B cell (primary cell): Measurements from ENCODE around the gene KIF16B. TPM values are rescaled to one million over a fixed set of nuclear protein-coding genes. Genes with fewer than 3 reads are reported as not detected.

Experiments used
- ATAC-seq: fragments of 200-7000 bp; cut with Tn5 transposase; one replicate; pipeline ENCODE4 v1.10.0; 2021; ENCODE audit warnings: low read depth, mild to moderate bottlenecking, moderate number of reproducible peaks, moderate library complexity
- CTCF ChIA-PET: fragments of 350-600 bp; sonication (Branson Sonifier 250); formaldehyde crosslinking; loops from one replicate; lab custom pipeline; 2021; ENCODE audit warnings: antibody characterized with exemption, inconsistent platforms; lab: Charles Lee
- POLR2A ChIA-PET: fragments of 350-600 bp; sonication (Branson Sonifier 250); formaldehyde crosslinking; loops from one replicate; lab custom pipeline; 2021; ENCODE audit warnings: antibody characterized with exemption; lab: Charles Lee
- DNase-seq: peaks from one replicate; pipeline ENCODE4 v3.0.0; 2013
- H2AFZ ChIP-seq: 2 replicates; pipeline ENCODE4 v1.6.1; 2012; ENCODE audit warnings: mild to moderate bottlenecking, low read depth, low read length; ENCODE audit not compliant: insufficient read depth, poor library complexity, severe bottlenecking
- H3K27ac ChIP-seq, 2 donors: 1 replicate in 1 of 2; 2 replicates in 1 of 2; pipeline ENCODE4 v1.5.1; 2012 to 2013; ENCODE audit warnings: low read length in 2 of 2, mild to moderate bottlenecking in 2 of 2, moderate library complexity in 1 of 2
- H3K27me3 ChIP-seq, 4 experiments: fragments of 200-600 bp in 1 of 4; sonication (generic) in 1 of 4; replicated peaks in 1 of 4; 1 replicate in 2 of 4; 2 replicates in 2 of 4; pipeline versions ENCODE4 v1.6.1 to v1.7.0; 2013 to 2016; ENCODE audit warnings: low read length in 3 of 4, mild to moderate bottlenecking in 2 of 4, mixed read lengths in 1 of 4, moderate library complexity in 1 of 4; ENCODE audit not compliant: insufficient read depth in 4 of 4, control insufficient read depth in 3 of 4; ENCODE audit errors: control extremely low read depth in 1 of 4
- H3K36me3 ChIP-seq, 2 experiments: replicated peaks in 1 of 2; 1 replicate in 1 of 2; 2 replicates in 1 of 2; pipeline versions ENCODE4 v1.6.1 to v1.7.1; 2013; ENCODE audit warnings: low read length in 1 of 2; ENCODE audit not compliant: insufficient read depth in 2 of 2, control insufficient read depth in 1 of 2; ENCODE audit errors: control extremely low read depth in 1 of 2, extremely low read depth in 1 of 2
- H3K4me1 ChIP-seq, 2 donors: fragments of 200-600 bp in 1 of 2; sonication (generic) in 1 of 2; 1 replicate in 1 of 2; 2 replicates in 1 of 2; pipeline versions ENCODE4 v1.5.1 to v1.6.1; 2013 to 2017; ENCODE audit warnings: low read length in 2 of 2; ENCODE audit not compliant: control insufficient read depth in 2 of 2, insufficient read depth in 2 of 2
- H3K4me2 ChIP-seq: replicated peaks from 2 replicates; pipeline ENCODE3; 2012; ENCODE audit warnings: mild to moderate bottlenecking, low read depth, low read length; ENCODE audit not compliant: poor library complexity, severe bottlenecking
- H3K4me3 ChIP-seq, 5 experiments: fragments of 200-600 bp in 1 of 5; sonication (generic) in 1 of 5; 1 replicate in 3 of 5; 2 replicates in 2 of 5; pipeline versions ENCODE4 v1.5.1 to v1.7.0; 2011 to 2016; ENCODE audit warnings: low read length in 4 of 5, mild to moderate bottlenecking in 4 of 5, low read depth in 2 of 5, control low read depth in 1 of 5, moderate library complexity in 1 of 5; ENCODE audit not compliant: insufficient read depth in 1 of 5; ENCODE audit errors: control extremely low read depth in 1 of 5, extremely low read depth in 1 of 5
- H3K79me2 ChIP-seq: fragments of 200-600 bp; sonication (generic); one replicate; pipeline ENCODE4 v1.6.0; 2016; ENCODE audit warnings: low read length; ENCODE audit not compliant: control insufficient read depth, insufficient read depth
- H3K9ac ChIP-seq: fragments of 200-600 bp; sonication (generic); 2 replicates; pipeline ENCODE4 v1.6.1; 2017; ENCODE audit warnings: mild to moderate bottlenecking, low read length, moderate library complexity
- H3K9me3 ChIP-seq, 3 donors: one replicate each; pipeline versions ENCODE4 v1.6.1 to v1.7.1; 2013; ENCODE audit warnings: low read length in 2 of 3; ENCODE audit not compliant: control insufficient read depth in 2 of 3, insufficient read depth in 1 of 3; ENCODE audit errors: control extremely low read depth in 1 of 3
- H4K20me1 ChIP-seq: 2 replicates; pipeline ENCODE4 v1.6.0; 2012; ENCODE audit warnings: mild to moderate bottlenecking, low read length; ENCODE audit not compliant: insufficient read depth, control insufficient read depth, poor library complexity, severe bottlenecking
- H3K27ac Mint-ChIP-seq: one replicate; pipeline ENCODE4 v1.8.0; 2021; ENCODE audit warnings: mixed read lengths
- H3K27me3 Mint-ChIP-seq: one replicate; pipeline ENCODE4 v1.8.0; 2021; ENCODE audit warnings: mixed read lengths
- H3K4me1 Mint-ChIP-seq: one replicate; pipeline ENCODE4 v1.8.0; 2021; ENCODE audit warnings: mixed read lengths
- H3K4me3 Mint-ChIP-seq: one replicate; pipeline ENCODE4 v1.8.0; 2021; ENCODE audit warnings: mixed read lengths
- H3K9me3 Mint-ChIP-seq: one replicate; pipeline ENCODE4 v1.8.0; 2022; ENCODE audit warnings: mixed read lengths; ENCODE audit not compliant: insufficient read depth
- CTCF ChIP-seq: fragments of 200-600 bp; IDR thresholded peaks from one replicate; pipeline ENCODE4 v1.8.0; 2022; ENCODE audit warnings: antibody characterized with exemption, mild to moderate bottlenecking
- EZH2 ChIP-seq: IDR thresholded peaks from 2 replicates; pipeline ENCODE4 v1.6.1; 2012; ENCODE audit warnings: borderline replicate concordance, low read depth, mild to moderate bottlenecking, moderate library complexity, low read length; ENCODE audit not compliant: insufficient read depth, poor library complexity, severe bottlenecking
- WGBS: methylation state at CpG from one replicate; pipeline ENCODE4 v1.1.5; 2013; ENCODE audit warnings: missing lambda C conversion rate; ENCODE audit not compliant: insufficient coverage; 5-methylcytosine and 5-hydroxymethylcytosine counted together
- intact Hi-C: fragments of 100-400 bp; cut with micrococcal nuclease; formaldehyde crosslinking; loops from one replicate; pipeline ENCODE4 v1.10.0; 2022
- polyA plus RNA-seq: library from polyadenylated mRNA; depleted of rRNA; stranded (reverse); fragments of >200 nt; gene quantifications from 2 replicates; pipeline ENCODE4 v1.2.3, GENCODE V29; 2012
- total RNA-seq, 2 donors: library from RNA; stranded (reverse); fragments of 120-200 nt in 1 of 2; gene quantifications; 1 replicate in 1 of 2; 2 replicates in 1 of 2; pipeline versions ENCODE4 v1.2.3 to v1.2.4, GENCODE V29; 2013 to 2022

Gene KIF16B
- total and polyA plus RNA-seq, 2 donors (not counting 1 experiment from before 2014, with no cell fraction given): 4.5 to 13.0 TPM

- Mint-ChIP-seq H3K27ac (no peak overlapping the region), H3K4me1 (no peaks in the 10 kb centered on the region), H3K9me3 (no peaks in the 10 kb centered on the region), H3K4me3 (no peak overlapping the region), H3K27me3 (peaks cover 33% of the 10 kb centered on the region)
- H3K4me1 ChIP-seq: no peaks in the 10 kb centered on the region
- CTCF ChIA-PET: no interaction called here
- POLR2A ChIA-PET: no interaction called here
- intact Hi-C loops: no loop called here
- no peaks in the 10 kb centered on the region for H4K20me1 ChIP-seq
- DNase-seq: no peak
- no peaks in the 10 kb centered on the region for H3K79me2 ChIP-seq
- H3K9me3 ChIP-seq: no peaks in the 10 kb centered on the region
- no peak overlapping the region for H2AFZ ChIP-seq
- H3K27ac ChIP-seq: no peak overlapping the region
- no peaks in the 10 kb centered on the region for H3K36me3 ChIP-seq
- H3K9ac ChIP-seq: no peak overlapping the region
- no peak overlapping the region for H3K4me3 ChIP-seq
- no peak for ATAC-seq
- H3K4me2 ChIP-seq: no peak overlapping the region
- peaks cover 0 to 3% (median 0%) of the 10 kb centered on the region in 4 experiments for H3K27me3 ChIP-seq
- no CpG with 5 or more reads among the region's 3 CpGs for WGBS
- TF ChIP-seq CTCF: no peak
- no peak for TF ChIP-seq EZH2
Measured at GRCh38 chr20:16599257-16599656, 26.0 kb upstream of the KIF16B start.

GRCh38 chr20:16596991-16597390 lies 23.7 kb upstream of the KIF16B start:
- no peak for ATAC-seq
- no peaks in the 10 kb centered on the region for H3K4me1 Mint-ChIP-seq
- intact Hi-C loops: no loop called here

More at GRCh38 chr20:16596991-16597390, 23.7 kb upstream of the KIF16B start:
- DNase-seq: no peak
- peaks cover 45% of the 10 kb centered on the region for H3K27me3 Mint-ChIP-seq
- no peaks in the 10 kb centered on the region for H3K4me1 ChIP-seq
- peaks cover 0 to 8% (median 0%) of the 10 kb centered on the region in 4 experiments for H3K27me3 ChIP-seq
- H4K20me1 ChIP-seq: no peaks in the 10 kb centered on the region
- no peak overlapping the region for H3K27ac Mint-ChIP-seq
- ChIA-PET POLR2A (no interaction called here), CTCF (no interaction called here)
- no peaks in the 10 kb centered on the region for H3K9me3 ChIP-seq
- no peak for TF ChIP-seq EZH2
- no peak for TF ChIP-seq CTCF
- no peak overlapping the region for H3K4me3 Mint-ChIP-seq
- no peak overlapping the region for H3K4me3 ChIP-seq
- no peak overlapping the region for H3K27ac ChIP-seq
- no peak overlapping the region for H2AFZ ChIP-seq
- no CpG with 5 or more reads among the region's 5 CpGs for WGBS
- no peak overlapping the region for H3K9ac ChIP-seq
- H3K79me2 ChIP-seq: no peaks in the 10 kb centered on the region
- no peaks in the 10 kb centered on the region for H3K36me3 ChIP-seq
- H3K9me3 Mint-ChIP-seq: no peaks in the 10 kb centered on the region
- no peak overlapping the region for H3K4me2 ChIP-seq
